Neuronal stem cell (in vitro differentiated cells): ENCODE results near the gene AUTS2.

Source experiments
- DNase-seq: peaks from one replicate; pipeline ENCODE4 v3.0.0-alpha.2; 2013; ENCODE audit warnings: low spot score
- H2AFZ ChIP-seq: one replicate; pipeline ENCODE4 v1.6.1; 2013; ENCODE audit warnings: mild to moderate bottlenecking, low read length, inconsistent platforms
- H2AK5ac ChIP-seq: 2 replicates; pipeline ENCODE4 v1.6.1; 2013; ENCODE audit warnings: low read depth, mild to moderate bottlenecking, inconsistent platforms, low read length, moderate library complexity, mixed read lengths
- H2BK120ac ChIP-seq: 2 replicates; pipeline ENCODE4 v1.6.1; 2013; ENCODE audit warnings: low read depth, mild to moderate bottlenecking, inconsistent platforms, low read length, moderate library complexity, mixed read lengths
- H2BK12ac ChIP-seq: one replicate; pipeline ENCODE4 v1.6.1; 2013; ENCODE audit warnings: low read length, inconsistent platforms
- H2BK15ac ChIP-seq: 2 replicates; pipeline ENCODE4 v1.6.1; 2013; ENCODE audit warnings: mild to moderate bottlenecking, low read length, inconsistent platforms, mixed read lengths
- H2BK5ac ChIP-seq: one replicate; pipeline ENCODE4 v1.6.1; 2013; ENCODE audit warnings: inconsistent platforms, mild to moderate bottlenecking, low read length, moderate library complexity
- H3K14ac ChIP-seq: one replicate; pipeline ENCODE4 v1.6.1; 2013; ENCODE audit warnings: low read length, inconsistent platforms
- H3K18ac ChIP-seq: 2 replicates; pipeline ENCODE4 v1.6.1; 2013; ENCODE audit warnings: low read length, inconsistent platforms
- H3K23ac ChIP-seq: 2 replicates; pipeline ENCODE4 v1.6.1; 2013; ENCODE audit warnings: low read depth, mild to moderate bottlenecking, mixed read lengths, low read length, inconsistent platforms; ENCODE audit not compliant: poor library complexity
- H3K27ac ChIP-seq: replicated peaks from 3 replicates; pipeline ENCODE4 v1.5.1; 2013; ENCODE audit warnings: low read length, inconsistent platforms
- H3K27me3 ChIP-seq, 3 experiments: 2 replicates each; pipeline ENCODE4 v1.6.1; 2013; ENCODE audit warnings: low read length in 3 of 3, mild to moderate bottlenecking in 2 of 3, inconsistent platforms in 1 of 3, low read depth in 1 of 3, mixed read lengths in 1 of 3, moderate library complexity in 1 of 3; ENCODE audit not compliant: control insufficient read depth in 3 of 3, insufficient read depth in 3 of 3
- H3K36me3 ChIP-seq, 2 donors: replicated peaks in 1 of 2; 2 replicates each; pipeline ENCODE4 v1.6.1; 2013; ENCODE audit warnings: low read length in 2 of 2; ENCODE audit not compliant: control insufficient read depth in 2 of 2, insufficient read depth in 2 of 2
- H3K4ac ChIP-seq: 2 replicates; pipeline ENCODE4 v1.6.1; 2013; ENCODE audit warnings: inconsistent platforms, mild to moderate bottlenecking, low read length, moderate library complexity
- H3K4me1 ChIP-seq, 2 donors: 1 replicate in 1 of 2; 2 replicates in 1 of 2; pipeline ENCODE4 v1.6.1; 2013; ENCODE audit warnings: low read length in 2 of 2, low read depth in 1 of 2; ENCODE audit not compliant: control insufficient read depth in 2 of 2, insufficient read depth in 1 of 2
- H3K4me2 ChIP-seq: one replicate; pipeline ENCODE4 v1.6.1; 2013; ENCODE audit warnings: mild to moderate bottlenecking, low read length, inconsistent platforms; ENCODE audit not compliant: insufficient read depth, poor library complexity, severe bottlenecking
- H3K4me3 ChIP-seq, 2 donors: 2 replicates each; pipeline ENCODE4 v1.5.1; 2013; ENCODE audit warnings: low read length in 2 of 2, mild to moderate bottlenecking in 2 of 2, inconsistent platforms in 1 of 2, moderate library complexity in 1 of 2
- H3K79me1 ChIP-seq: one replicate; pipeline ENCODE4 v1.6.1; 2013; ENCODE audit warnings: low read depth, mild to moderate bottlenecking, inconsistent platforms, low read length, moderate library complexity
- H3K9ac ChIP-seq: one replicate; pipeline ENCODE4 v1.6.1; 2013; ENCODE audit warnings: mild to moderate bottlenecking, low read depth, low read length, inconsistent platforms; ENCODE audit not compliant: poor library complexity
- H3K9me3 ChIP-seq, 2 donors: replicated peaks in 1 of 2; 2 replicates each; pipeline versions ENCODE3 to v1.6.1; 2013; ENCODE audit warnings: low read length in 2 of 2, mild to moderate bottlenecking in 2 of 2, inconsistent platforms in 1 of 2, low read depth in 1 of 2, mixed read lengths in 1 of 2, moderate library complexity in 1 of 2; ENCODE audit not compliant: control insufficient read depth in 2 of 2, insufficient read depth in 1 of 2
- H4K8ac ChIP-seq: one replicate; pipeline ENCODE4 v1.6.1; 2013; ENCODE audit warnings: low read depth, mild to moderate bottlenecking, inconsistent platforms, low read length, moderate library complexity
- H4K91ac ChIP-seq: one replicate; pipeline ENCODE4 v1.6.1; 2013; ENCODE audit warnings: low read length, low read depth, mild to moderate bottlenecking, inconsistent platforms; ENCODE audit not compliant: poor library complexity
- WGBS, 2 donors: extraction: QIAGEN DNeasy Blood & Tissue Kit; methylation state at CpG; one replicate each; pipeline ENCODE4 v1.1.7; 2013; ENCODE audit warnings: missing lambda C conversion rate in 2 of 2, mixed read lengths in 1 of 2; ENCODE audit not compliant: insufficient read length in 2 of 2, insufficient replicate concordance in 1 of 2; ENCODE audit errors: extremely low coverage in 2 of 2; 5-methylcytosine and 5-hydroxymethylcytosine counted together

AUTS2 gene

DNA sequence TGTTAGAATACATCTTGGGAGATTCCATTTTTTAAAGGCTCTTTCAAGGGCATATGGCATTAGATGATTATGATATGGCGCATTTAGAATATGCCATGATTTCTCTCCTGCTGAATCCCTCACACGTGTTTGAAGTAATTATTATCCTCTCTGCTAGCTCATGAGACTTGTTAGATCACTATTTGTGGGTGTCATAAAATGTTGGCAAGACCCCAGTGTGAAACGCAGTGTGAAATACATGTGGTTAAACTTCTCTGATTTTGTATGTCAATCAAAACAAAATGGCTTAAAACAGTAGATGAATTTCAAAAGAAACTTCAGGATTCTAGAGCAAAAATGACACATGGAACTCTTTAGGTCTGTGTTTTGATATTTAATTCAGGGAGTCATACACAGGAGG lies 560.8 kb downstream of the AUTS2 start:
- Histone ChIP-seq H3K27ac (no peak overlapping the region), H3K14ac (no peak overlapping the region), H2BK12ac (no peak overlapping the region), H3K79me1 (no peaks in the 10 kb centered on the region), H3K27me3 (no peaks in the 10 kb centered on the region), H3K4me2 (no peak overlapping the region), H3K9ac (no peak overlapping the region), H3K36me3 (no peaks in the 10 kb centered on the region), H2BK15ac (no peak overlapping the region), H2AFZ (no peak overlapping the region), H2BK5ac (no peak overlapping the region), H3K23ac (no peak overlapping the region), H3K4me1 (peaks cover 1 to 6% of the 10 kb centered on the region in 2 donors), H3K4me3 (no peak overlapping the region), H4K91ac (no peak overlapping the region), H2AK5ac (no peak overlapping the region), H3K4ac (no peak overlapping the region), H3K9me3 (no peaks in the 10 kb centered on the region), H4K8ac (no peak overlapping the region), H2BK120ac (no peak overlapping the region), H3K18ac (no peak overlapping the region)
- no CpG with 5 or more reads among the region's 3 CpGs for WGBS, 2 donors
- DNase-seq = no peak

DNA sequence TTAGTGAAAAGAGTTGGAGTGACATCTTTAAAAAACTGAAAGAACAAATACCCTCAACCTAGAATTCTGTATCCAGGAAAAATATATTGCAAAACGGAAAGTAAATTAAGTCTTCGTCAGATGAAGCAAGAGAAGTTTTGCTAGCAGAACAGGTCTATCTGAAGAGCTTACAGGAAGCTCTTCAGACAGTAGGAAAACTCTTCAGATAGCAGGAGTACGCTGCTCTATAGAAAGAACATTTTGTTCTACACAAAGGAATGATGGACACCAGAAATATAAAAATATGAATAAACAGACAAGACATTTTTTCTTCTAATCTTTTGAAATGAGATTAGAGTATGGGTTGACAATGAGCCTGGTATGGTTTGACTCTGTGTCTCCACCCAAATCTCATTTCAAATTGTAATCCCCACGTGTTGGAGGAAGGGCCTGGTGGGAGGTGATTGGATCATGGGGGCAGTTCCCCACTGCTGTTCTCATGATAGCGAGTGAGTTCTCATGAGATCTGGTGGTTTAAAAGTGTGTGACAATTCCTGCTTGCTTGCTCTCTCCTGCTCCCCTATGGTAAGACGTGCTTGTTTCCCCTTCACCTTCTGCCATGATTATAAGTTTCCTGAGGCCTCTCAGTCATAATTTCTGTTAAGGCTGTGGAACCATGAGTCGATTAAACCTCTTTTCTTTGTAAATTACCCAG lies 567.3 kb downstream of the AUTS2 start:
- no peaks in the 10 kb centered on the region for H3K27me3 ChIP-seq
- no peaks in the 10 kb centered on the region for H3K36me3 ChIP-seq
- H2BK120ac ChIP-seq = no peak overlapping the region
- no peak overlapping the region for H3K18ac ChIP-seq
- H2BK15ac ChIP-seq = no peak overlapping the region
- H3K4me1 ChIP-seq = peaks cover 1 to 6% of the 10 kb centered on the region in 2 donors
- H2AFZ ChIP-seq = no peak overlapping the region
- H3K9ac ChIP-seq = no peak overlapping the region
- H3K27ac ChIP-seq = no peak overlapping the region
- H2BK5ac ChIP-seq = no peak overlapping the region
- WGBS, 2 donors = no CpG with 5 or more reads among the region's 7 CpGs
- no peaks in the 10 kb centered on the region for H3K79me1 ChIP-seq
- no peak overlapping the region for H3K4me2 ChIP-seq
- H4K91ac ChIP-seq = no peak overlapping the region
- no peak overlapping the region for H3K14ac ChIP-seq
- no peak for DNase-seq
- H2AK5ac ChIP-seq = no peak overlapping the region
- no peak overlapping the region for H3K4ac ChIP-seq
- H2BK12ac ChIP-seq = no peak overlapping the region
- H3K4me3 ChIP-seq = no peak overlapping the region
- H4K8ac ChIP-seq = no peak overlapping the region
- peaks cover 0 to 13% of the 10 kb centered on the region in 2 donors for H3K9me3 ChIP-seq
- no peak overlapping the region for H3K23ac ChIP-seq

- Histone ChIP-seq H3K18ac (no peak overlapping the region), H3K36me3 (no peaks in the 10 kb centered on the region), H3K27me3 (no peaks in the 10 kb centered on the region), H3K9me3 (peaks cover 0 to 14% of the 10 kb centered on the region in 2 donors), H3K14ac (no peak overlapping the region), H3K9ac (no peak overlapping the region), H2BK120ac (no peak overlapping the region), H3K4me3 (no peak overlapping the region), H3K27ac (no peak overlapping the region), H2BK15ac (no peak overlapping the region), H3K4me1 (no peaks in the 10 kb centered on the region), H4K8ac (no peak overlapping the region), H3K23ac (no peak overlapping the region), H3K4ac (no peak overlapping the region), H2AK5ac (no peak overlapping the region), H3K4me2 (no peak overlapping the region), H3K79me1 (no peaks in the 10 kb centered on the region), H2BK5ac (no peak overlapping the region), H2BK12ac (no peak overlapping the region), H4K91ac (no peak overlapping the region), H2AFZ (no peak overlapping the region)
- no CpG with 5 or more reads among the region's 4 CpGs for WGBS, 2 donors
- no peak for DNase-seq
These were observed 573.2 kb downstream of the AUTS2 start for GRCh38 chr7:70171369-70171920.

DNA sequence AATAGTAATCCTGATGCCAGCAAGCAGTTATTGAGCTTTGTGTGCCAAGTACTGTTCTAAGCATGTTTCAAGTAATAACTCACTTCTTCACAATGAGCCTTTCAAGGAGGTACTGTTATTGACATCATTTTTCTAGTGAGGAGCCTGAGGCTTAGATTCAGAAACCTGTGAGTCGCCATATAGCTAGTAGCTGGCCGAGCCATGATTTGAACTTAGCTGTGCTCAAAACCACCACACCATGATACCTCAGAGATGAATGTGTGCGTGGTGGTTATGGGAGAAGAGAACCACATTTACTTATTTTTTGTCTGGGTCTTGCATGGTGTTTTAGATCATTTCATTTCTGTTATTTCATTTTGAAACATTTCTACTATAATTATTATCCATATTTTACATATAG lies 578.9 kb downstream of the AUTS2 start:
- Histone ChIP-seq H2BK12ac (no peak overlapping the region), H3K9me3 (peaks cover 0 to 8% of the 10 kb centered on the region in 2 donors), H3K14ac (no peak overlapping the region), H4K8ac (no peak overlapping the region), H2BK5ac (no peak overlapping the region), H3K4me2 (no peak overlapping the region), H2AK5ac (no peak overlapping the region), H3K9ac (no peak overlapping the region), H2BK15ac (no peak overlapping the region), H3K36me3 (no peaks in the 10 kb centered on the region), H3K4me1 (no peaks in the 10 kb centered on the region), H3K4ac (no peak overlapping the region), H2BK120ac (no peak overlapping the region), H3K27ac (no peak overlapping the region), H3K4me3 (no peak overlapping the region), H3K18ac (no peak overlapping the region), H4K91ac (no peak overlapping the region), H3K79me1 (no peaks in the 10 kb centered on the region), H3K23ac (no peak overlapping the region), H2AFZ (no peak overlapping the region), H3K27me3 (no peaks in the 10 kb centered on the region)
- no peak for DNase-seq
- WGBS, 2 donors = no CpG with 5 or more reads among the region's 3 CpGs
